B cell (primary cell): ENCODE results near the gene GOLGB1. TPM values are rescaled to one million over a fixed set of nuclear protein-coding genes. Genes with fewer than 3 reads are reported as not detected.

Source experiments
- ATAC-seq: fragments of 200-7000 bp; cut with Tn5 transposase; one replicate; pipeline ENCODE4 v1.10.0; 2021; ENCODE audit warnings: low read depth, mild to moderate bottlenecking, moderate number of reproducible peaks, moderate library complexity
- CTCF ChIA-PET: fragments of 350-600 bp; sonication (Branson Sonifier 250); formaldehyde crosslinking; loops from one replicate; lab custom pipeline; 2021; ENCODE audit warnings: antibody characterized with exemption, inconsistent platforms; lab: Charles Lee
- POLR2A ChIA-PET: fragments of 350-600 bp; sonication (Branson Sonifier 250); formaldehyde crosslinking; loops from one replicate; lab custom pipeline; 2021; ENCODE audit warnings: antibody characterized with exemption; lab: Charles Lee
- DNase-seq: peaks from one replicate; pipeline ENCODE4 v3.0.0; 2013
- H2AFZ ChIP-seq: 2 replicates; pipeline ENCODE4 v1.6.1; 2012; ENCODE audit warnings: mild to moderate bottlenecking, low read depth, low read length; ENCODE audit not compliant: insufficient read depth, poor library complexity, severe bottlenecking
- H3K27ac ChIP-seq, 2 donors: 1 replicate in 1 of 2; 2 replicates in 1 of 2; pipeline ENCODE4 v1.5.1; 2012 to 2013; ENCODE audit warnings: low read length in 2 of 2, mild to moderate bottlenecking in 2 of 2, moderate library complexity in 1 of 2
- H3K27me3 ChIP-seq, 4 experiments: fragments of 200-600 bp in 1 of 4; sonication (generic) in 1 of 4; replicated peaks in 1 of 4; 1 replicate in 2 of 4; 2 replicates in 2 of 4; pipeline versions ENCODE4 v1.6.1 to v1.7.0; 2013 to 2016; ENCODE audit warnings: low read length in 3 of 4, mild to moderate bottlenecking in 2 of 4, mixed read lengths in 1 of 4, moderate library complexity in 1 of 4; ENCODE audit not compliant: insufficient read depth in 4 of 4, control insufficient read depth in 3 of 4; ENCODE audit errors: control extremely low read depth in 1 of 4
- H3K36me3 ChIP-seq, 2 experiments: replicated peaks in 1 of 2; 1 replicate in 1 of 2; 2 replicates in 1 of 2; pipeline versions ENCODE4 v1.6.1 to v1.7.1; 2013; ENCODE audit warnings: low read length in 1 of 2; ENCODE audit not compliant: insufficient read depth in 2 of 2, control insufficient read depth in 1 of 2; ENCODE audit errors: control extremely low read depth in 1 of 2, extremely low read depth in 1 of 2
- H3K4me1 ChIP-seq, 2 donors: fragments of 200-600 bp in 1 of 2; sonication (generic) in 1 of 2; 1 replicate in 1 of 2; 2 replicates in 1 of 2; pipeline versions ENCODE4 v1.5.1 to v1.6.1; 2013 to 2017; ENCODE audit warnings: low read length in 2 of 2; ENCODE audit not compliant: control insufficient read depth in 2 of 2, insufficient read depth in 2 of 2
- H3K4me2 ChIP-seq: replicated peaks from 2 replicates; pipeline ENCODE3; 2012; ENCODE audit warnings: mild to moderate bottlenecking, low read depth, low read length; ENCODE audit not compliant: poor library complexity, severe bottlenecking
- H3K4me3 ChIP-seq, 5 experiments: fragments of 200-600 bp in 1 of 5; sonication (generic) in 1 of 5; 1 replicate in 3 of 5; 2 replicates in 2 of 5; pipeline versions ENCODE4 v1.5.1 to v1.7.0; 2011 to 2016; ENCODE audit warnings: low read length in 4 of 5, mild to moderate bottlenecking in 4 of 5, low read depth in 2 of 5, control low read depth in 1 of 5, moderate library complexity in 1 of 5; ENCODE audit not compliant: insufficient read depth in 1 of 5; ENCODE audit errors: control extremely low read depth in 1 of 5, extremely low read depth in 1 of 5
- H3K79me2 ChIP-seq: fragments of 200-600 bp; sonication (generic); one replicate; pipeline ENCODE4 v1.6.0; 2016; ENCODE audit warnings: low read length; ENCODE audit not compliant: control insufficient read depth, insufficient read depth
- H3K9ac ChIP-seq: fragments of 200-600 bp; sonication (generic); 2 replicates; pipeline ENCODE4 v1.6.1; 2017; ENCODE audit warnings: mild to moderate bottlenecking, low read length, moderate library complexity
- H3K9me3 ChIP-seq, 3 donors: one replicate each; pipeline versions ENCODE4 v1.6.1 to v1.7.1; 2013; ENCODE audit warnings: low read length in 2 of 3; ENCODE audit not compliant: control insufficient read depth in 2 of 3, insufficient read depth in 1 of 3; ENCODE audit errors: control extremely low read depth in 1 of 3
- H4K20me1 ChIP-seq: 2 replicates; pipeline ENCODE4 v1.6.0; 2012; ENCODE audit warnings: mild to moderate bottlenecking, low read length; ENCODE audit not compliant: insufficient read depth, control insufficient read depth, poor library complexity, severe bottlenecking
- H3K27ac Mint-ChIP-seq: one replicate; pipeline ENCODE4 v1.8.0; 2021; ENCODE audit warnings: mixed read lengths
- H3K27me3 Mint-ChIP-seq: one replicate; pipeline ENCODE4 v1.8.0; 2021; ENCODE audit warnings: mixed read lengths
- H3K4me1 Mint-ChIP-seq: one replicate; pipeline ENCODE4 v1.8.0; 2021; ENCODE audit warnings: mixed read lengths
- H3K4me3 Mint-ChIP-seq: one replicate; pipeline ENCODE4 v1.8.0; 2021; ENCODE audit warnings: mixed read lengths
- H3K9me3 Mint-ChIP-seq: one replicate; pipeline ENCODE4 v1.8.0; 2022; ENCODE audit warnings: mixed read lengths; ENCODE audit not compliant: insufficient read depth
- EZH2 ChIP-seq: IDR thresholded peaks from 2 replicates; pipeline ENCODE4 v1.6.1; 2012; ENCODE audit warnings: borderline replicate concordance, low read depth, mild to moderate bottlenecking, moderate library complexity, low read length; ENCODE audit not compliant: insufficient read depth, poor library complexity, severe bottlenecking
- WGBS: methylation state at CpG from one replicate; pipeline ENCODE4 v1.1.5; 2013; ENCODE audit warnings: missing lambda C conversion rate; ENCODE audit not compliant: insufficient coverage; 5-methylcytosine and 5-hydroxymethylcytosine counted together
- intact Hi-C: fragments of 100-400 bp; cut with micrococcal nuclease; formaldehyde crosslinking; loops from one replicate; pipeline ENCODE4 v1.10.0; 2022
- polyA plus RNA-seq: library from polyadenylated mRNA; depleted of rRNA; stranded (reverse); fragments of >200 nt; gene quantifications from 2 replicates; pipeline ENCODE4 v1.2.3, GENCODE V29; 2012
- total RNA-seq, 2 donors: library from RNA; stranded (reverse); fragments of 120-200 nt in 1 of 2; gene quantifications; 1 replicate in 1 of 2; 2 replicates in 1 of 2; pipeline versions ENCODE4 v1.2.3 to v1.2.4, GENCODE V29; 2013 to 2022
- TF ChIP-seq, protein P1 (sequence below): fragments of 200-600 bp; IDR thresholded peaks from one replicate; pipeline ENCODE4 v1.8.0; 2022; ENCODE audit warnings: antibody characterized with exemption, mild to moderate bottlenecking

GOLGB1 gene
- total and polyA plus RNA-seq, 2 donors (not counting 1 experiment from before 2014, with no cell fraction given), result 6.2 to 58.7 TPM

GRCh38 chr3:121649645-121650044, 99.9 kb downstream of the GOLGB1 start:
- H3K4me3 Mint-ChIP-seq, result no peak overlapping the region
- POLR2A ChIA-PET, result no interaction called here
- Histone ChIP-seq H4K20me1 (peaks cover 60% of the 10 kb centered on the region), H3K4me3 (no peak overlapping the region), H3K27ac (no peak overlapping the region), H3K27me3 (no peaks in the 10 kb centered on the region), H3K4me1 (peaks cover 12% of the 10 kb centered on the region in 2 donors), H3K36me3 (peaks cover 6 to 70% of the 10 kb centered on the region in 2 experiments), H3K4me2 (no peak overlapping the region), H2AFZ (no peak overlapping the region), H3K9ac (no peak overlapping the region), H3K9me3 (no peaks in the 10 kb centered on the region), H3K79me2 (peaks cover 47% of the 10 kb centered on the region)
- CTCF ChIA-PET, result no interaction called here
- no peak overlapping the region for H3K27ac Mint-ChIP-seq
- H3K9me3 Mint-ChIP-seq, result no peaks in the 10 kb centered on the region
- TF ChIP-seq EZH2, result no peak
- TF ChIP-seq, protein P1, sequence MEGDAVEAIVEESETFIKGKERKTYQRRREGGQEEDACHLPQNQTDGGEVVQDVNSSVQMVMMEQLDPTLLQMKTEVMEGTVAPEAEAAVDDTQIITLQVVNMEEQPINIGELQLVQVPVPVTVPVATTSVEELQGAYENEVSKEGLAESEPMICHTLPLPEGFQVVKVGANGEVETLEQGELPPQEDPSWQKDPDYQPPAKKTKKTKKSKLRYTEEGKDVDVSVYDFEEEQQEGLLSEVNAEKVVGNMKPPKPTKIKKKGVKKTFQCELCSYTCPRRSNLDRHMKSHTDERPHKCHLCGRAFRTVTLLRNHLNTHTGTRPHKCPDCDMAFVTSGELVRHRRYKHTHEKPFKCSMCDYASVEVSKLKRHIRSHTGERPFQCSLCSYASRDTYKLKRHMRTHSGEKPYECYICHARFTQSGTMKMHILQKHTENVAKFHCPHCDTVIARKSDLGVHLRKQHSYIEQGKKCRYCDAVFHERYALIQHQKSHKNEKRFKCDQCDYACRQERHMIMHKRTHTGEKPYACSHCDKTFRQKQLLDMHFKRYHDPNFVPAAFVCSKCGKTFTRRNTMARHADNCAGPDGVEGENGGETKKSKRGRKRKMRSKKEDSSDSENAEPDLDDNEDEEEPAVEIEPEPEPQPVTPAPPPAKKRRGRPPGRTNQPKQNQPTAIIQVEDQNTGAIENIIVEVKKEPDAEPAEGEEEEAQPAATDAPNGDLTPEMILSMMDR, result no peak
- intact Hi-C loops, result no loop called here
- H3K27me3 Mint-ChIP-seq, result no peaks in the 10 kb centered on the region
- no peak for ATAC-seq
- DNase-seq, result no peak
- peaks cover 27% of the 10 kb centered on the region for H3K4me1 Mint-ChIP-seq

- no peak for ATAC-seq
- Histone ChIP-seq H3K4me3 (no peak overlapping the region), H3K4me2 (no peak overlapping the region), H3K36me3 (peaks cover 10 to 70% of the 10 kb centered on the region in 2 experiments), H4K20me1 (peaks cover 53% of the 10 kb centered on the region), H3K27ac (no peak overlapping the region), H3K9ac (no peak overlapping the region), H3K9me3 (no peaks in the 10 kb centered on the region), H3K27me3 (no peaks in the 10 kb centered on the region), H3K4me1 (peaks cover 0 to 5% of the 10 kb centered on the region in 2 donors), H2AFZ (no peak overlapping the region), H3K79me2 (peaks cover 34% of the 10 kb centered on the region)
- H3K27me3 Mint-ChIP-seq, result no peaks in the 10 kb centered on the region
- CTCF ChIA-PET, result no interaction called here
- intact Hi-C loops, result no loop called here
- peaks cover 17% of the 10 kb centered on the region for H3K4me1 Mint-ChIP-seq
- no peak overlapping the region for H3K4me3 Mint-ChIP-seq
- no peak overlapping the region for H3K27ac Mint-ChIP-seq
- 97% methylated on average over 5 of the region's 6 CpGs for WGBS
- H3K9me3 Mint-ChIP-seq, result no peaks in the 10 kb centered on the region
- POLR2A ChIA-PET, result interaction anchor here (0.5 kb wide), 1 partner anchor 147 kb away, joined by 5 read pairs; no protein-coding TSS in a partner anchor
- TF ChIP-seq, protein P1, result no peak
- TF ChIP-seq EZH2, result no peak
- DNase-seq, result no peak
Measured at GRCh38 chr3:121648219-121648958, 101.2 kb downstream of the GOLGB1 start.
